LNCAP (cell line): ENCODE results near the gene NARS2.

Experiments used
- CTCF ChIP-seq: fragments of 450-650 bp; IDR thresholded peaks from 2 replicates; pipeline ENCODE4 v1.5.1; 2017; ENCODE audit warnings: mild to moderate bottlenecking

NARS2 gene

GRCh38 chr11:78540256-78540655, 34.4 kb downstream of the NARS2 start:
- TF ChIP-seq CTCF: no peak

- no peak for TF ChIP-seq CTCF
Measured at GRCh38 chr11:78539506-78539905, 35.2 kb downstream of the NARS2 start.

- no peak for TF ChIP-seq CTCF
Measured at GRCh38 chr11:78536933-78537332, 37.7 kb downstream of the NARS2 start.

GRCh38 chr11:78535920-78536319, 38.7 kb downstream of the NARS2 start:
- no peak for TF ChIP-seq CTCF

- TF ChIP-seq CTCF: no peak
Measured at GRCh38 chr11:78535027-78535426, 39.6 kb downstream of the NARS2 start.

- no peak for TF ChIP-seq CTCF
Measured at GRCh38 chr11:78533399-78533798, 41.3 kb downstream of the NARS2 start.

GRCh38 chr11:78532991-78533390, 41.7 kb downstream of the NARS2 start:
- TF ChIP-seq CTCF: no peak

GRCh38 chr11:78526497-78527146, 48.0 kb downstream of the NARS2 start:
- TF ChIP-seq CTCF: no peak
